Measurements from ENCODE around the gene SUMO3. TPM values are rescaled to one million over a fixed set of nuclear protein-coding genes. Genes with fewer than 3 reads are reported as not detected.

Gene SUMO3
- total and polyA plus RNA-seq, 10 of the 15 experiments (the other 5 are each of a cell fraction or from before 2014, with no cell fraction given): 14.3 to 164 (median 89.9) TPM

DNA sequence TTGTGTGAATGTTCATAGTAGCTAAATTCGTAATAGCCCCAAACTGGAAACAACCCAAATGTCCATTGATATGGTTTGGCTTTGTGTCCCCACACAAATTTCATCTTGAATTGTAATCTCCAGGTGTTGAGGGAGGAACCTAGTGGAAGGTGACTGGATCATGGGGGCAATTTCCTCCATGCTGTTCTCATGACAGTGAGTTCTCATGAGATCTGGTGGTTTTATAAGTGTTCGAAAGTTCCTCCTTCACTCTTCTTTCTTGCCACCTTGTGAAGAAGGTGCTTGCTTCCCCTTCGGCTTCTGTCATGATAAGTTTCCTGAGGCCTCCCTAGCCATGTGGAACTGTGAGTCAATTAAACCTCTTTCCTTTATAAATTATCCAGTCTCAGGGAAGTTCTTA, 27.5 kb downstream of the SUMO3 start:
- FAIRE-seq: no peak
- Histone ChIP-seq H3K4me2 (ENCODE audit: control insufficient read depth, insufficient read depth) (peak overlapping the region; percentile 15; the same call in 1 of the 2 replicates), H3K27ac (ENCODE audit: control insufficient read depth, insufficient read depth) (peak overlapping the region; percentile 50), H4K20me1 (ENCODE audit: control insufficient read depth, insufficient read depth) (no peaks in the 10 kb centered on the region), H3K9me3 (replicated peaks; ENCODE audit: control insufficient read depth, insufficient read depth, low read length) (no peaks in the 10 kb centered on the region), H3K4me1 (ENCODE audit: control insufficient read depth, insufficient read depth, low read length) (peaks cover 19% of the 10 kb centered on the region), H3K79me2 (ENCODE audit: control insufficient read depth, insufficient read depth, low read length) (peaks cover 35% of the 10 kb centered on the region), H3K27me3 (replicated peaks in 1 of 2; ENCODE audit: control insufficient read depth in 2 of 2, insufficient read depth in 2 of 2, low read length in 1 of 2) (no peaks in the 10 kb centered on the region), H3K4me3 (no peak overlapping the region), H3K36me3 (ENCODE audit: control insufficient read depth in 2 of 2, insufficient read depth in 2 of 2, low read length in 1 of 2) (peaks cover 0 to 9% of the 10 kb centered on the region in 2 experiments; a peak in 3 of 4 replicates), H2AFZ (ENCODE audit: control insufficient read depth, low read depth, low read length) (no peak overlapping the region), H3K9ac (ENCODE audit: control insufficient read depth, insufficient read depth, low read length) (no peak overlapping the region)
- ChIA-PET RAD21 (ENCODE audit: unreplicated experiment) (no interaction called here), CTCF (interaction anchor here (0.6 to 1.6 kb wide), 3 partner anchors 10 to 106 kb away, joined by 3 to 7 read pairs (median 4); partner anchors contain the start of gene UBE2G2), POLR2A (no interaction called here), SMC1A (ENCODE audit: uncharacterized antibody, unreplicated experiment) (interaction anchor here (1.5 kb wide), 1 partner anchor 10 kb away, joined by 6 read pairs; no protein-coding TSS in a partner anchor)
- intact Hi-C loops (cut with micrococcal nuclease; ENCODE audit: unreplicated experiment): no loop called here
- in situ Hi-C loops (cut with MboI): loop anchor here (5.0 kb wide), 1 partner anchor 283 kb away; no protein-coding TSS in a partner anchor
- WGBS (ENCODE audit: insufficient coverage, insufficient replicate concordance, low lambda C conversion rate, missing lambda C conversion rate): 22% methylated on average over 3 of the region's 3 CpGs
- no peak for DNase-seq (ENCODE audit: low read depth, low spot score)
- TF ChIP-seq NR2C1 (IDR thresholded peaks at IDR 0.05) (no peak), HDAC2 (IDR thresholded peaks at IDR 0.05) (no peak), BMI1 (IDR thresholded peaks at IDR 0.05; ENCODE audit: borderline replicate concordance) (no peak), CHD1 (IDR thresholded peaks at IDR 0.05; ENCODE audit: low read depth, low read length) (no peak), SRF (IDR thresholded peaks at IDR 0.05; ENCODE audit: low read depth in 2 of 2, low read length in 2 of 2) (no peak), TCF12 (IDR thresholded peaks at IDR 0.05; ENCODE audit: low read depth, low read length) (no peak), PML (IDR thresholded peaks at IDR 0.05; ENCODE audit: low read length) (no peak), ZZZ3 (IDR thresholded peaks at IDR 0.05; ENCODE audit: control insufficient read depth, insufficient read length, low read depth) (no peak), BHLHE40 (IDR thresholded peaks at IDR 0.05; ENCODE audit: borderline replicate concordance in 1 of 2, low read depth in 2 of 2, low read length in 1 of 2) (no peak), RCOR1 (conservative IDR thresholded peaks at IDR 0.05; ENCODE audit: low read depth, low read length) (no peak), HDGF (IDR thresholded peaks at IDR 0.05) (no peak), ASH2L (IDR thresholded peaks at IDR 0.05; ENCODE audit: borderline replicate concordance, low read depth) (no peak), BCL11A (IDR thresholded peaks at IDR 0.05; ENCODE audit: low read depth, low read length) (no peak), KLF5 (IDR thresholded peaks at IDR 0.05; ENCODE audit: partially characterized antibody) (no peak), FOXM1 (IDR thresholded peaks at IDR 0.05; ENCODE audit: low read depth, low read length) (no peak), CHD4 (IDR thresholded peaks at IDR 0.05) (no peak)
- TF ChIP-seq, protein P1, sequence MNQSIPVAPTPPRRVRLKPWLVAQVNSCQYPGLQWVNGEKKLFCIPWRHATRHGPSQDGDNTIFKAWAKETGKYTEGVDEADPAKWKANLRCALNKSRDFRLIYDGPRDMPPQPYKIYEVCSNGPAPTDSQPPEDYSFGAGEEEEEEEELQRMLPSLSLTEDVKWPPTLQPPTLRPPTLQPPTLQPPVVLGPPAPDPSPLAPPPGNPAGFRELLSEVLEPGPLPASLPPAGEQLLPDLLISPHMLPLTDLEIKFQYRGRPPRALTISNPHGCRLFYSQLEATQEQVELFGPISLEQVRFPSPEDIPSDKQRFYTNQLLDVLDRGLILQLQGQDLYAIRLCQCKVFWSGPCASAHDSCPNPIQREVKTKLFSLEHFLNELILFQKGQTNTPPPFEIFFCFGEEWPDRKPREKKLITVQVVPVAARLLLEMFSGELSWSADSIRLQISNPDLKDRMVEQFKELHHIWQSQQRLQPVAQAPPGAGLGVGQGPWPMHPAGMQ (IDR thresholded peaks at IDR 0.05; ENCODE audit: borderline replicate concordance): no peak
- TF ChIP-seq, protein P2, sequence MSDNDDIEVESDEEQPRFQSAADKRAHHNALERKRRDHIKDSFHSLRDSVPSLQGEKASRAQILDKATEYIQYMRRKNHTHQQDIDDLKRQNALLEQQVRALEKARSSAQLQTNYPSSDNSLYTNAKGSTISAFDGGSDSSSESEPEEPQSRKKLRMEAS (IDR thresholded peaks at IDR 0.05; ENCODE audit: low read depth, low read length): no peak
- TF ChIP-seq, protein P3, sequence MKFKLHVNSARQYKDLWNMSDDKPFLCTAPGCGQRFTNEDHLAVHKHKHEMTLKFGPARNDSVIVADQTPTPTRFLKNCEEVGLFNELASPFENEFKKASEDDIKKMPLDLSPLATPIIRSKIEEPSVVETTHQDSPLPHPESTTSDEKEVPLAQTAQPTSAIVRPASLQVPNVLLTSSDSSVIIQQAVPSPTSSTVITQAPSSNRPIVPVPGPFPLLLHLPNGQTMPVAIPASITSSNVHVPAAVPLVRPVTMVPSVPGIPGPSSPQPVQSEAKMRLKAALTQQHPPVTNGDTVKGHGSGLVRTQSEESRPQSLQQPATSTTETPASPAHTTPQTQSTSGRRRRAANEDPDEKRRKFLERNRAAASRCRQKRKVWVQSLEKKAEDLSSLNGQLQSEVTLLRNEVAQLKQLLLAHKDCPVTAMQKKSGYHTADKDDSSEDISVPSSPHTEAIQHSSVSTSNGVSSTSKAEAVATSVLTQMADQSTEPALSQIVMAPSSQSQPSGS (IDR thresholded peaks at IDR 0.05; ENCODE audit: low read length): no peak
- TF ChIP-seq, protein P4, sequence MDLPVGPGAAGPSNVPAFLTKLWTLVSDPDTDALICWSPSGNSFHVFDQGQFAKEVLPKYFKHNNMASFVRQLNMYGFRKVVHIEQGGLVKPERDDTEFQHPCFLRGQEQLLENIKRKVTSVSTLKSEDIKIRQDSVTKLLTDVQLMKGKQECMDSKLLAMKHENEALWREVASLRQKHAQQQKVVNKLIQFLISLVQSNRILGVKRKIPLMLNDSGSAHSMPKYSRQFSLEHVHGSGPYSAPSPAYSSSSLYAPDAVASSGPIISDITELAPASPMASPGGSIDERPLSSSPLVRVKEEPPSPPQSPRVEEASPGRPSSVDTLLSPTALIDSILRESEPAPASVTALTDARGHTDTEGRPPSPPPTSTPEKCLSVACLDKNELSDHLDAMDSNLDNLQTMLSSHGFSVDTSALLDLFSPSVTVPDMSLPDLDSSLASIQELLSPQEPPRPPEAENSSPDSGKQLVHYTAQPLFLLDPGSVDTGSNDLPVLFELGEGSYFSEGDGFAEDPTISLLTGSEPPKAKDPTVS (IDR thresholded peaks at IDR 0.05; ENCODE audit: low read depth, low read length): no peak
- BruUV-seq (replicated peaks): no TSS peak
- ATAC-seq: no peak
